HL-60 (cell line): ENCODE data around the gene TRERF1.
A peak's percentile ranks its signal among the peaks of the same experiment; 100 is the strongest.

Source experiments
- DNase-seq, 2 experiments: peaks; one replicate each; pipeline ENCODE4 v3.0.0-alpha.2; 2010 to 2020; ENCODE audit warnings: low read depth in 1 of 2, low spot score in 1 of 2
- H3K27ac ChIP-seq: fragments of 250-450 bp; sonication (Bioruptor Pico); replicated peaks from 2 replicates; pipeline ENCODE4 v1.5.1; 2020; ENCODE audit warnings: mild to moderate bottlenecking, moderate library complexity
- H3K27me3 ChIP-seq: fragments of 250-450 bp; sonication (Bioruptor Pico); 2 replicates; pipeline ENCODE4 v1.5.1; 2021; ENCODE audit warnings: mild to moderate bottlenecking, moderate library complexity; ENCODE audit not compliant: insufficient read depth, poor library complexity, severe bottlenecking
- H3K4me3 ChIP-seq: replicated peaks from 2 replicates; pipeline ENCODE4 v1.5.1; 2011; ENCODE audit warnings: mild to moderate bottlenecking, control low read depth, low read length; ENCODE audit not compliant: insufficient read depth
- CTCF ChIP-seq: IDR thresholded peaks from one replicate; pipeline ENCODE4 v1.5.1; 2011; ENCODE audit warnings: low read length, control low read depth, inconsistent platforms; ENCODE audit not compliant: insufficient read depth
- GABPA ChIP-seq: IDR thresholded peaks from 2 replicates; pipeline ENCODE4 v1.6.1; 2012; ENCODE audit warnings: low read depth
- POLR2AphosphoS5 ChIP-seq: IDR thresholded peaks from 2 replicates; pipeline ENCODE4 v1.6.1; 2012; ENCODE audit warnings: low read depth
- REST ChIP-seq: IDR thresholded peaks from 2 replicates; pipeline ENCODE4 v1.6.1; 2012; ENCODE audit warnings: low read depth; ENCODE audit not compliant: insufficient replicate concordance
- SPI1 ChIP-seq: IDR thresholded peaks from 2 replicates; pipeline ENCODE4 v1.6.1; 2012; ENCODE audit warnings: low read depth, mild to moderate bottlenecking, borderline replicate concordance

The TRERF1 gene

DNA sequence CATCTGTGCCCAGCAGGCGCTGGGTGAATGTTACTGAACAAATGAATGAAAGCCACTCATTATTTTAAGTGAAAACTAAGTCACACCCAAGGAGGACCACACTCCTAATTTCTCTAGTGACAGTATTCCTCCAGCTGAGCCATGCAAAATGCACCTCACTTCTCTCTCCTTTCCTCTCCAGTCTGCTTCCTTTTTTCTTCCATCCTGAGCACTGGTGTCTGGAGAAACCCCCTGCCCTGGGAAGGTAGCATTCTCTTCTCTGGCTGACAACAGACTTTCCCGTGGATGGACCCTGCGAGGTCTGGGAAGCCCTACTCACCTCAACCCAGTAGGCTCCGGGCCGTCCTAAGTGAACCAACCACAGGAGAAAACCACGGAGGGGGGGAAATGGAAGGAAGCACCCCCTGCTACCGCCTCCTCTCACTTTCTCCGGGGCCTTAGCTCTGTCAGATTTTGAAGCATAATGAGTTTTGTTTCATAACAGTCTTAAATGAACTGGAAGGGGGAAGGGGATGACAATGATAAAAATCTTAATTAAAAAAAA, 22.6 kb downstream of the TRERF1 start:
- H3K27ac ChIP-seq = no peak overlapping the region

DNA sequence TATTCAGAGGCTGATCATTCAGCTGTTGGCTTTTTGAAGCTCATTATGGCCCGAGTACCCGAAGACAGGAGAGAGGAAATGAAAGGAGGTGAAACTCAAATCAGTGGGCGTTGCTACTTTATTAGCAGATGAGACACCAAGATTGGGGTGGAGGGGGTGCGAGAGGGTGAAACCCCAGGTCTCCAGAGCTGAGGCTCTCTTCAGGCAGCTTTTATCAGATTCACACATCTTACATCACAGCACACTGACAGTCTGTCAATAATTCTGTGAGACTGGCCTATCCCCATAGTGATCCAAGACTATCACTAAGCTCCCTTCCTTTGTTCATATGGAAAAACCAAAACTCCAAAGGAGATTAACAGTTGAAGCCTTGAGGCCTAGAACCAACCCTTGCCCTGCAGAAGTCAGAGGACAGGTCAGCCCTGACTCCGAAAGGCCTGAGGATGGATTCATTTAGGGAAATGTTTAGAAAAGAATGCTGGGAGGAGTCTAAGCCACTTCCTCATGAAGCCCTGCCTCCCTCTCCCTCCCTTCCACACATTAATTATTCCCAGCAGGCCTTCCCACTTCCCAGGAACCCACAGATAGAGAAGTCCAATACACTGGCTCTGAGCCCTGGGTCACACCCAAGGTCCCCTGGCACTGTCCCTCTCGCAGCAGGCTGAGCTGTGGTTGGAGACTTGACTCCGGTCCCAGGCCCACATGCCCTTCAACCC, 23.2 kb downstream of the TRERF1 start:
- no peak for TF ChIP-seq GABPA
- no peak for TF ChIP-seq CTCF
- TF ChIP-seq REST = no peak
- peak; percentile 52; the same call in 1 of the 2 replicates for TF ChIP-seq SPI1
- Histone ChIP-seq H3K4me3 (no peak overlapping the region), H3K27me3 (no peaks in the 10 kb centered on the region), H3K27ac (no peak overlapping the region)
- DNase-seq = no peak

More for the DNA sequence above, 22.6 kb downstream of the TRERF1 start:
- H3K4me3 ChIP-seq = no peak overlapping the region
- TF ChIP-seq CTCF = no peak
- no peak for TF ChIP-seq SPI1
- no peak for TF ChIP-seq GABPA
- no peak for TF ChIP-seq POLR2AphosphoS5
- TF ChIP-seq REST = no peak
- DNase-seq = no peak
- H3K27me3 ChIP-seq = no peaks in the 10 kb centered on the region

DNA sequence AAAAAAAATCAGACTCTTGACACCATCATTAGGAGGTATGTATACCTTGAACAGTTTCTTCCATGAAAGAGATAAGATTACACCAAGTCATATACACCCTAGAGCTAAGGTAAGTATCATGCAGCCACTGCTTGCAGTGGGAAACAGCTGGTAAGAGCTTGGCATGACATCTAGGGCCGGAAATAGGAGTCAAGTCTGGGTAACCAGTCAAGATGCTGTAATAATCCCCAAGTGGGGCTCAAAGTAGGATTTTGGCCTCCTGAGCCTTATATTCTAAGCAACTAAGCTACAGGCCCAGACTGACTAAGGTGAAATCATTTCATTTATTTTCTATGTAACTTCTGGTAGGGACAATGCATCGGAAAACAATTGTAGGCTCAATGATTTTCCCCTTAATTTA, 23.9 kb downstream of the TRERF1 start:
- Histone ChIP-seq H3K4me3 (no peak overlapping the region), H3K27me3 (no peaks in the 10 kb centered on the region), H3K27ac (no peak overlapping the region)
- no peak for TF ChIP-seq CTCF
- TF ChIP-seq POLR2AphosphoS5 = no peak
- TF ChIP-seq SPI1 = no peak
- TF ChIP-seq GABPA = no peak
- no peak for TF ChIP-seq REST
- DNase-seq = no peak
